GM18951 (cell line): ENCODE measurements around the gene RPTOR.
"Not testable (repeated sequence)": the region's sequence is repeated elsewhere in the genome, so short reads cannot be mapped to it uniquely, and the experiment has no call there.

Experiments used
- POLR2A ChIP-seq: IDR thresholded peaks from 4 replicates; pipeline ENCODE4 v1.6.1; 2011; ENCODE audit warnings: mild to moderate bottlenecking; ENCODE audit not compliant: insufficient read length, insufficient read depth; ENCODE audit errors: extremely low read depth
- in situ Hi-C: fragments of 300-500 bp; cut with MboI; formaldehyde crosslinking; loops from one replicate; pipeline ENCODE4 v1.12.0; 2022; ENCODE audit warnings: low sequenced_read_pairs, mixed read lengths, inconsistent platforms; ENCODE audit not compliant: unreplicated experiment

The RPTOR gene

DNA sequence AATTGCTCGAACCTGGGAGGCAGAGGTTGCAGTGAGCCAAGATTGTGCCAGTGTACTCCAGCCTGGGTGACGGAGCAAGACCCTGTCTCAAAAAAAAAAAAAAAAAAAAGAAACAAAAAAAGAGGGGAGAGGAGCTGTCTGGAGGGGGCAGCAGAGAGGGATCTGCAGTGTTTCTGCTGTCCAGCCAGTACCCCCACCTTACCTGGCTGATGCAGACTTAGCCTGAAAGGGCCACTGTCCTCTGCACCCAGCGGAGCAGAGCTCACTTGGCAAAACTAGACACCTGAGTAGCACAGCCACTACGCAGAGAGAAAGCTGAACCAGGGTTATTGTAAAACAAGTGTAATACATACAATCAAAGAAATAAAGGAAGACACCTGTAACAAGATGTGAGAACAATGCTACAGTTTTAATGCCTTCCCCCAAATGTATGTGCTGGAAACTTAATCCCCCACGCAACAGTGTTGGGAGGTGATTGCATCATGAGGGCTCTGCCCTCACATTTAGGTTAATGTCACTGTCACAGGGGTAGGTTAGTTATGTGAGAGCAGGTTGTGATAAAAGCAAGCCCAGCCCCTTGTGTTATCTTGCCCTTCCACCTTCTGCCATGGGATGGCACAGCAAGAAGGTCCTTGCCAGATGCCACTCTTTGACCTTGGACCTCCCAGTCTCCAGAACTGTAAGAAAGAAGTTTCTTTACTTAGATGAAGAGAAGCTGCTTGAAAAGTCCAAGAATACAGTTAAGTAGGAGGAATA lies 211.2 kb downstream of the RPTOR start:
- TF ChIP-seq POLR2A = no peak
- in situ Hi-C loops = no loop called here

DNA sequence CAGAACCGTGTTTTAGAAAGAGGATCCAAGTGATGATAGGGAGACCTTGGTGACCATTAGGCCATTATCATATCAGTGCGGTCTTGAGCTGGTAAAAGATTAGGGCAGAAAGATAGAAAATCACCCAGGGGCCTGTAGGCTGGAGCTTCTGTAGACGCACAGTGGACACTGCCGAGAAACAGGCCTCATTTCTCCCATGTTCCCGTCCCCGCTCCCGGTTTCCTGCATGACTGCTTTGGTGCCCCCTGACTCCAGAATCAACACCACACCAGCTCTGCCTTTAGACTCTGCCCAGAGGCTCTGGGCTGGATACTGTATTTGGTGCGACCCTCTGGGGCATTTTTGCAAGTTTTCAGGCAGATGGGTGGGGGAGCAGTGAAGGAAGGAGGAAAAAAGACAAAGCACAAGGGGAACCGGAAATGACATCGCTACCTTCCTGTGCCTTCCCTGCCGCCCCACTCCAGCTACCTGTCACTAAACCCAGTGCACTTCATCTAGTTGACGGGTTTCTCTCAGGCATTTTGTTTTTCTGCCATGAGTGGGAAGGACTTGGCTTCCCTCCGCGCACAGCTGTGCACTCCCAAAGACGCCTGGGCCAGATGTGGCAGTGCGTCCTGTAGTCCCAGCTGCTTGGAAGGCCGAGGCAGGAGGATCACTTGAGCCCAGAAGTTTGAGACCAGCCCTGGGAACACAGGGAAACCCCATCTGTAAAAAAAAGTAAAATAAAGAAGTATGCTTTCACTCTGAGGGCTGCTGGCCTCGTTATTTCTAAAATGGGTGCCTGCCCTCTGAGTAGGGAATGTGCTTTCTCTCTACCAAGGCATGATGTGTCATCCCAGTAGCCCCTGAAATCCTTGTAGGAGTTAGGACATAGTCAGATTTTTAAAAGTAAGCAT lies 214.1 kb downstream of the RPTOR start:
- in situ Hi-C loops = no loop called here
- no peak for TF ChIP-seq POLR2A

- in situ Hi-C loops = no loop called here
Measured at GRCh38 chr17:80759377-80759673, 214.7 kb downstream of the RPTOR start.

GRCh38 chr17:80760511-80760911 lies 215.9 kb downstream of the RPTOR start:
- in situ Hi-C loops = no loop called here
- no peak for TF ChIP-seq POLR2A

More at GRCh38 chr17:80759377-80759673, 214.7 kb downstream of the RPTOR start:
- TF ChIP-seq POLR2A = no peak

DNA sequence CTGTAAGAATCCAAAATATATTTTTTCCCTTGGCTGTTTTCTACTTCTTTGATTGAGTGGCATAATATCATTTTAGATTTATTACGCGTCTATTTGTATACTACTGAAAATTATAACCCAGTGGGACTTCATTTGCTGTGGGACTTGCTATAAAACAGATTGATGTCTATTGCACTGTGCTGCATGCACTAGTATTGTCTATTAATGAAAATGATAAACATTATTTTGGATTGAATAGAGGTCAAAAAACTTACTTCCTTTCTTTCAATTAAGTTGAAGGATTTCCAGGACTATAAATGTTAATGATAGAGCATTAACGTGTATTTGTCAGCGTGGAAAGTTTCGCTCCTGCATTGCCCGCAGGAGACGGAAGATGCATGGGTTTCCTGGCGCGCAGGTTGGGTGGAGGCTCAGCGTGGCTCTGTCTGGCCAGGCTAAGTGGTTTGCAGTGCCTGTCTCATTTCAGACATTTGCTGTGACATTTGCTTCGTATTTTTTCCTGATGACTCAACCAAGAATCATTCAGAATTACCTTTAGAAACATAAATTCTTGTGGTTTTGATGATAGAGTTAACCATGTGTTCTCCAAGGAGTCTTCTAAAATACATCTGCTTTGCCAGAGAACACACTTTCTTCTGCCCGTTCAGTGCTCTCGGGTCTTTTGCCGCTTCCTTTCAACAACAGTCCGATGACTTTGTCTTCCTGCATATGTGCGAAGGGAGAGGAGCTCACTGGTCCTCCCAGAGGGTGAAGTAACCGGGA lies 216.7 kb downstream of the RPTOR start:
- in situ Hi-C loops = no loop called here
- no peak for TF ChIP-seq POLR2A

- TF ChIP-seq POLR2A = no peak
- in situ Hi-C loops = no loop called here
Measured at GRCh38 chr17:80762076-80762475, 217.4 kb downstream of the RPTOR start.

- no peak for TF ChIP-seq POLR2A
- in situ Hi-C loops = no loop called here
Measured at GRCh38 chr17:80763293-80763867, 218.7 kb downstream of the RPTOR start.

DNA sequence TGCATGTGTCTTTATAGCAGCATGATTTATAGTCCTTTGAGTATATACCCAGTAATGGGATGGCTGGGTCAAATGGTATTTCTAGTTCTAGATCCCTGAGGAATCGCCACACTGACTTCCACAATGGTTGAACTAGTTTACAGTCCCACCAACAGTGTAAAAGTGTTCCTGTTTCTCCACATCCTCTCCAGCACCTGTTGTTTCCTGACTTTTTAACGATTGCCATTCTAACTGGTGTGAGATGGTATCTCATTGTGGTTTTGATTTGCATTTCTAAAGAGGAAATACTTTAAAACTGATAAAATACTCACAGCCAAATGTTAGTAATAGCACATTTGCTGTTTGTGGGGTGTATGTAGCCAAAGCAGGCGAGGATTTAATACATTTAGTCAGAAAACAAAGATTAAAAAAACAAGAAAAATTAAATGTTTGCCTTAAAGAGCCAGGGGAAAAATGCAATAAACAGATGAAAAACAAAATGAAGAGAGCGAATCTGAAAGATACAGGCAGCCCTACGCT lies 220.0 kb downstream of the RPTOR start:
- in situ Hi-C loops = not testable (repeated sequence)

DNA sequence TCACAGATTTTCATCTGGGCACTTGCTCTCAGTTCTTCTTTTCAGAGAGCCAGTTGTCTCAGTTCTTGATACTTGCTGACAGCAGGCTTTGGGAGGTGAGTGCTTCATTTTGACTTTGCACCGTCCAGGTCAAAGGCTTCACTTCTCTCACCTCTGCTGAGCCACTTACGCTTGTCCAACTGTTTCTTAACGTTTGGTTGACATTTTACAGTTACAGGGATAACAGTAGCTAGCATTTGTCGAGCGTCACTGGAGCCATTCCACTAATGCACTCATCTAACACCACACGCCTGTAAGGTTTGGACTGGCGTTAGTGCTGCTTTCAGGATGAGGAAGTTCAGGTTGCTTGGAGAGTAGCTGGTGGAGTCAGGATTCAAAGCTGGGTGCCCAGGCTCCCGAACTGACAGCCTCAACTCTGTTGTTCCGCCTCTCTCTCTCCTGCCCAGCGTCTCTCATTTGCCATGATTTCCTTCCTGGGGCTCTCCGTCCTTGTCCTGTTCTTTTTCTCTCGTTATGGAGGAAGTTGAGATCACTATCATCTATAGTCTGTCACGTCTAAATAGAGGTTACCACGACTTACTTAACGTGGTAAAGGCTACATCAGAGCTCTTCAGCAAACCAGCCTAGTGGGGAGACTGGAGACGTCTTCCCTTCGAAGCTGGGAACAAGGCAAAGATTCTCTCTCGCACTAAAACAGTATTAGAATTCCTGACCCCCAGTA lies 220.8 kb downstream of the RPTOR start:
- in situ Hi-C loops = no loop called here
- TF ChIP-seq POLR2A = no peak

DNA sequence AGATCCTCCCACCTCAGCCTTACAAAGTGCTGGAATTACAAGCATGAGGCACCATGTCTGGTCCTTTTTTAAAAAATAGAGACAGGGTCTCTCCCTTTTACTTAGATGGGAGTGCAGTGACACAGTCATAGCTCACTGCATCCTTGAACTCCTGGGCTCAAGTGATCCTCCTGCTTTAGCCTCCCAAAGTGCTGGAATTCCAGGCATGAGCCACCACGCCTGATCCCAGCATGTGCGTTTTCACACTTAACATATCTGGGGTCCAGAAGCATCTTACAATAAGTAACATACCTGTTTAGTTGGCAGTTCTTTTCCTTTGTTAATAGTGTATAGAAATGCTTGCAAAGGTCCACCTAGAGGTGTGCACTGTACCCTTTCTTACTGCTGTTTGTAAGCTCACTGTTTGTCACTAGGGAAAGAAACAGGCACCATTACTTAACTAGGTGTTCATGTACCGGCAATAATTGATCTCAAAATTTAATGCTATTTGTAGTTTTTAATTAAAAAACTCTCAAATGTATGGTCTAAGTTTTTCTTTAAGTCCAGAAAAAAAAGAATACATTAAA lies 221.7 kb downstream of the RPTOR start:
- in situ Hi-C loops = no loop called here
- TF ChIP-seq POLR2A = no peak

GRCh38 chr17:80768389-80768788 lies 223.8 kb downstream of the RPTOR start:
- in situ Hi-C loops = no loop called here
- TF ChIP-seq POLR2A = no peak

DNA sequence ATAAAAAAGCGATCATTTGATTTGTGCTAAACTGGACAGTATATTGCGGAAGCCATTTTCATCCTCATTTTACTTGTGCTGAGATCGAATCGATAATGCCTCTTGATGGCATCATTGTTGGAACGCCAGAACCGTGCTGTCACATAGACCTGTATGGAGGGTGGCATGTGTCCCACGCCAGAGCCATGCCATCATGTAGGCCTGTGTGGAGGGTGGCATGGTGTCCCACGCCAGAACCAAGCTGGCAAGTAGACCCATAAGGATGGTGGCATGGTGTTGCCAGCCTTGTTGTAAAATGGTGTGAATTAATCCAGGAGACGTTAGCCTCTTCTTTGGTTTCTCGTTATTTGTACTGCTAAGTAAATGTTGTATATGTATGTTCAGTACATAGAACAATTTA lies 224.3 kb downstream of the RPTOR start:
- in situ Hi-C loops = no loop called here
- TF ChIP-seq POLR2A = no peak
